Neural cell (in vitro differentiated cells): ENCODE data around the gene GNG12. TPM values are rescaled to one million over a fixed set of nuclear protein-coding genes. Genes with fewer than 3 reads are reported as not detected.

Experiments used
- H2AFZ ChIP-seq: fragments of 200-600, 300-800 bp; sonication (generic), shearing (Covaris generic); 2 replicates; pipeline ENCODE4 v1.6.0; 2014; ENCODE audit warnings: low read depth, mild to moderate bottlenecking, antibody characterized with exemption, low read length, moderate library complexity
- H3F3A ChIP-seq: fragments of 200-600 bp; shearing (Covaris generic); 2 replicates; pipeline ENCODE4 v1.6.1; 2016; ENCODE audit warnings: mild to moderate bottlenecking, moderate library complexity, mixed read lengths, antibody characterized with exemption, low read length; ENCODE audit not compliant: insufficient read depth, poor library complexity, severe bottlenecking
- H3K27ac ChIP-seq: fragments of 200-600, 300-800 bp; sonication (generic), shearing (Covaris generic); 2 replicates; pipeline ENCODE4 v1.5.1; 2014; ENCODE audit warnings: mild to moderate bottlenecking, low read length, moderate library complexity
- H3K27me3 ChIP-seq: fragments of 300-800, 200-600 bp; sonication (generic), shearing (Covaris generic); 2 replicates; pipeline ENCODE4 v1.6.0; 2014; ENCODE audit warnings: mild to moderate bottlenecking, low read depth, low read length, moderate library complexity; ENCODE audit not compliant: insufficient read depth
- H3K36me3 ChIP-seq: fragments of 300-800, 200-600 bp; sonication (generic), shearing (Covaris generic); 2 replicates; pipeline ENCODE4 v1.5.1; 2014; ENCODE audit warnings: mild to moderate bottlenecking, antibody characterized with exemption, low read length, moderate library complexity; ENCODE audit not compliant: insufficient read depth
- H3K4me2 ChIP-seq: fragments of 300-800, 200-600 bp; sonication (generic), shearing (Covaris generic); 2 replicates; pipeline ENCODE4 v1.6.0; 2014; ENCODE audit warnings: mild to moderate bottlenecking, low read length
- H3K4me3 ChIP-seq: fragments of 300-800, 200-600 bp; sonication (generic), shearing (Covaris generic); 2 replicates; pipeline ENCODE4 v1.5.1; 2014; ENCODE audit warnings: mild to moderate bottlenecking, low read length, moderate library complexity
- H3K79me2 ChIP-seq: fragments of 200-600 bp; shearing (Covaris generic); replicated peaks from 2 replicates; pipeline ENCODE4 v1.6.0; 2014; ENCODE audit warnings: mild to moderate bottlenecking, low read length, moderate library complexity; ENCODE audit not compliant: insufficient read depth
- H3K9ac ChIP-seq: fragments of 300-800, 200-600 bp; sonication (generic), shearing (Covaris generic); 2 replicates; pipeline ENCODE4 v1.6.1; 2016; ENCODE audit warnings: mild to moderate bottlenecking, low read length, mixed read lengths
- H3K9me2 ChIP-seq: fragments of 200-600 bp; shearing (Covaris generic); 2 replicates; pipeline ENCODE4 v1.6.1; 2016; ENCODE audit warnings: mild to moderate bottlenecking, low read length, mixed read lengths; ENCODE audit not compliant: insufficient read depth
- H3K9me3 ChIP-seq: fragments of 200-600, 300-800 bp; sonication (generic), shearing (Covaris generic); 2 replicates; pipeline ENCODE4 v1.6.1; 2016; ENCODE audit warnings: mild to moderate bottlenecking, mixed run types, low read length, moderate library complexity, mixed read lengths
- H4K20me1 ChIP-seq: fragments of 200-600 bp; shearing (Covaris generic); 2 replicates; pipeline ENCODE4 v1.6.1; 2016; ENCODE audit warnings: mild to moderate bottlenecking, mixed run types; ENCODE audit not compliant: insufficient read depth
- CTCF ChIP-seq: fragments of 450-650 bp; IDR thresholded peaks from 2 replicates; pipeline ENCODE4 v1.5.1; 2014; ENCODE audit warnings: antibody characterized with exemption, mild to moderate bottlenecking, moderate library complexity; ENCODE audit not compliant: poor library complexity, severe bottlenecking
- EP300 ChIP-seq: fragments of 450-650 bp; conservative IDR thresholded peaks from 2 replicates; pipeline ENCODE4 v1.6.1; 2014; ENCODE audit warnings: antibody characterized with exemption, mild to moderate bottlenecking, moderate library complexity; ENCODE audit not compliant: poor library complexity, severe bottlenecking
- EZH2 ChIP-seq: fragments of 200-600, 300-800 bp; shearing (Covaris generic), sonication (generic); IDR thresholded peaks from 2 replicates; pipeline ENCODE4 v1.6.1; 2014; ENCODE audit warnings: antibody characterized with exemption, low read length, borderline replicate concordance, mild to moderate bottlenecking; ENCODE audit not compliant: insufficient read depth, poor library complexity, severe bottlenecking
- MXI1 ChIP-seq: fragments of 450-650 bp; conservative IDR thresholded peaks from 2 replicates; pipeline ENCODE4 v1.6.1; 2014; ENCODE audit warnings: antibody characterized with exemption, mild to moderate bottlenecking; ENCODE audit not compliant: poor library complexity, severe bottlenecking
- POLR2AphosphoS5 ChIP-seq: IDR thresholded peaks from 2 replicates; pipeline ENCODE4 v1.6.1; 2012
- RAD21 ChIP-seq: fragments of 450-650 bp; conservative IDR thresholded peaks from 2 replicates; pipeline ENCODE4 v1.6.1; 2014; ENCODE audit warnings: antibody characterized with exemption, mild to moderate bottlenecking, moderate library complexity
- REST ChIP-seq: IDR thresholded peaks from 2 replicates; pipeline ENCODE4 v1.6.1; 2012; ENCODE audit warnings: borderline replicate concordance
- SMC3 ChIP-seq: fragments of 450-650 bp; conservative IDR thresholded peaks from 2 replicates; pipeline ENCODE4 v1.6.1; 2014; ENCODE audit warnings: antibody characterized with exemption, mild to moderate bottlenecking, moderate library complexity; ENCODE audit not compliant: poor library complexity
- TAF1 ChIP-seq: IDR thresholded peaks from 2 replicates; pipeline ENCODE4 v1.6.1; 2012; ENCODE audit warnings: low read depth
- polyA plus RNA-seq: library from polyadenylated mRNA; depleted of rRNA; stranded (reverse); fragments of >200 nt; gene quantifications from 2 replicates; pipeline ENCODE4 v1.2.3, GENCODE V29; 2014

The GNG12 gene
- polyA plus RNA-seq, 1 donor from 2014 or later: 0.35 TPM

- no peak overlapping the region for H3K9ac ChIP-seq
- no peak overlapping the region for H3K4me3 ChIP-seq
- TF ChIP-seq POLR2AphosphoS5 (no peak), RAD21 (no peak), CTCF (no peak), TAF1 (no peak), EZH2 (no peak), EP300 (no peak), SMC3 (no peak), MXI1 (no peak), REST (no peak)
- no peaks in the 10 kb centered on the region for H3K9me3 ChIP-seq
- H4K20me1 ChIP-seq: no peaks in the 10 kb centered on the region
- H2AFZ ChIP-seq: no peak overlapping the region
- H3K79me2 ChIP-seq: no peaks in the 10 kb centered on the region
- no peaks in the 10 kb centered on the region for H3K9me2 ChIP-seq
- H3F3A ChIP-seq: no peaks in the 10 kb centered on the region
- no peaks in the 10 kb centered on the region for H3K27me3 ChIP-seq
- no peak overlapping the region for H3K4me2 ChIP-seq
- H3K36me3 ChIP-seq: no peaks in the 10 kb centered on the region
- H3K27ac ChIP-seq: no peak overlapping the region
Observed at GRCh38 chr1:67811781-67812180, 21.5 kb downstream of the GNG12 start.

- Histone ChIP-seq H3K9me3 (no peaks in the 10 kb centered on the region), H2AFZ (no peak overlapping the region), H3F3A (no peaks in the 10 kb centered on the region), H3K27ac (no peak overlapping the region), H3K36me3 (no peaks in the 10 kb centered on the region), H3K27me3 (no peaks in the 10 kb centered on the region), H3K9ac (no peak overlapping the region), H3K9me2 (no peaks in the 10 kb centered on the region), H3K4me3 (no peak overlapping the region), H4K20me1 (no peaks in the 10 kb centered on the region), H3K79me2 (no peaks in the 10 kb centered on the region), H3K4me2 (no peak overlapping the region)
- no peak for TF ChIP-seq SMC3
- no peak for TF ChIP-seq EZH2
- no peak for TF ChIP-seq RAD21
- no peak for TF ChIP-seq EP300
- no peak for TF ChIP-seq TAF1
- no peak for TF ChIP-seq MXI1
- TF ChIP-seq CTCF: no peak
- no peak for TF ChIP-seq REST
- TF ChIP-seq POLR2AphosphoS5: no peak
Observed at GRCh38 chr1:67809887-67810286, 23.4 kb downstream of the GNG12 start.
